Lung (tissue), 12 donors: ENCODE data around the gene MYOZ3. TPM values are rescaled to one million over a fixed set of nuclear protein-coding genes. Genes with fewer than 3 reads are reported as not detected.

Experiments
- ATAC-seq: fragments of 200-7000 bp; cut with Tn5 transposase; one replicate; pipeline ENCODE4 v1.9.1; 2020; ENCODE audit warnings: moderate number of reproducible peaks; ENCODE audit not compliant: insufficient read depth, low FRiP score
- DNase-seq, 3 donors: peaks; one replicate each; pipeline ENCODE4 v3.0.0-alpha.2; 2013 to 2017
- H3K27ac ChIP-seq, 2 donors: one replicate each; pipeline ENCODE4 v1.5.1; 2013; ENCODE audit warnings: mild to moderate bottlenecking in 2 of 2, moderate library complexity in 2 of 2, control low read depth in 1 of 2, inconsistent platforms in 1 of 2, low read depth in 1 of 2, low read length in 1 of 2
- H3K27me3 ChIP-seq, 3 donors: one replicate each; pipeline ENCODE4 v1.5.1; 2013; ENCODE audit warnings: low read length in 2 of 3; ENCODE audit not compliant: control insufficient read depth in 3 of 3, insufficient read depth in 3 of 3
- H3K36me3 ChIP-seq, 4 donors: one replicate each; pipeline ENCODE4 v1.5.1; 2013; ENCODE audit warnings: low read length in 4 of 4, mild to moderate bottlenecking in 1 of 4, moderate library complexity in 1 of 4; ENCODE audit not compliant: control insufficient read depth in 4 of 4, insufficient read depth in 4 of 4
- H3K4me1 ChIP-seq, 5 donors: one replicate each; pipeline ENCODE4 v1.5.1; 2013; ENCODE audit warnings: low read length in 5 of 5, mild to moderate bottlenecking in 2 of 5, moderate library complexity in 1 of 5; ENCODE audit not compliant: control insufficient read depth in 5 of 5, insufficient read depth in 5 of 5
- H3K4me3 ChIP-seq: one replicate; pipeline ENCODE4 v1.5.1; 2013; ENCODE audit warnings: mild to moderate bottlenecking, control low read depth, moderate library complexity
- H3K9ac ChIP-seq, 2 donors: one replicate each; pipeline ENCODE4 v1.5.1; 2013; ENCODE audit warnings: low read length in 2 of 2, control low read depth in 1 of 2; ENCODE audit not compliant: insufficient read depth in 1 of 2
- H3K9me3 ChIP-seq, 4 donors: one replicate each; pipeline ENCODE4 v1.5.1; 2013; ENCODE audit warnings: low read length in 3 of 4, mild to moderate bottlenecking in 1 of 4, moderate library complexity in 1 of 4; ENCODE audit not compliant: control insufficient read depth in 4 of 4, insufficient read depth in 3 of 4
- CTCF ChIP-seq: IDR thresholded peaks from 2 replicates; pipeline ENCODE4 v1.5.1; 2012; ENCODE audit warnings: mild to moderate bottlenecking; ENCODE audit errors: control extremely low read depth, extremely low read depth
- WGBS, 2 donors: extraction: QIAGEN DNeasy Blood & Tissue Kit; methylation state at CpG; one replicate each; pipeline ENCODE4 v1.1.7; 2013; 5-methylcytosine and 5-hydroxymethylcytosine counted together
- polyA plus RNA-seq, 2 donors: library from polyadenylated mRNA; stranded (reverse); fragments of 200-250 nt; gene quantifications; one replicate each; pipeline ENCODE4 v1.2.1, GENCODE V29; 2013
- total RNA-seq, 2 donors: library from RNA; depleted of rRNA in 1 of 2; stranded (reverse); fragments of >200 nt in 1 of 2; gene quantifications; one replicate each; pipeline ENCODE4 v1.2.1, GENCODE V29; 2014 to 2021
- donor health status: control.
- donor health status: control.
- donor health status: Bipolar disorder and iron deficiency.
- donor health status: healthy.
- donor health status: DM: yes; HTN: yes; CAD: no.

Gene MYOZ3
- total and polyA plus RNA-seq, 4 donors = 0.39 to 2.4 (median 0.48) TPM

- peak in 2 of 3 donors; percentile 37 to 43 for DNase-seq
- Histone ChIP-seq H3K4me1 (peaks cover 0 to 26% (median 10%) of the 10 kb centered on the region in 5 donors), H3K9me3 (no peaks in the 10 kb centered on the region), H3K36me3 (peaks cover 0 to 3% (median 0%) of the 10 kb centered on the region in 4 donors), H3K4me3 (no peak overlapping the region), H3K9ac (peak overlapping the region; percentile 49 to 79), H3K27ac (no peak overlapping the region), H3K27me3 (peaks cover 0 to 10% (median 0%) of the 10 kb centered on the region in 3 donors)
- no peak for TF ChIP-seq CTCF
- no peak for ATAC-seq
- WGBS, 2 donors = 2% methylated on average over 36 to 51 of the region's 51 CpGs
Observed at GRCh38 chr5:150671509-150672236, 10.6 kb downstream of the MYOZ3 start.

- H3K9me3 ChIP-seq = no peaks in the 10 kb centered on the region
- DNase-seq (peak; percentile 69 to 78 (median 75)), ATAC-seq (peak; percentile 25)
- peaks cover 0 to 26% (median 10%) of the 10 kb centered on the region in 5 donors for H3K4me1 ChIP-seq
- H3K9ac ChIP-seq = peak overlapping the region; percentile 49 to 79
- H3K4me3 ChIP-seq = peak overlapping the region; percentile 18
- no peak for TF ChIP-seq CTCF
- H3K27me3 ChIP-seq = peaks cover 0 to 10% (median 0%) of the 10 kb centered on the region in 3 donors
- peaks cover 0 to 6% (median 1%) of the 10 kb centered on the region in 4 donors for H3K36me3 ChIP-seq
- 1 to 2% methylated on average over 35 to 38 of the region's 38 CpGs for WGBS, 2 donors
- no peak overlapping the region for H3K27ac ChIP-seq
Observed at GRCh38 chr5:150672237-150672883, 11.3 kb downstream of the MYOZ3 start.

- no peak overlapping the region for H3K27ac ChIP-seq
- DNase-seq (no peak), ATAC-seq (peak; percentile 10)
- peaks cover 0 to 6% (median 2%) of the 10 kb centered on the region in 4 donors for H3K36me3 ChIP-seq
- peaks cover 0 to 10% (median 0%) of the 10 kb centered on the region in 3 donors for H3K27me3 ChIP-seq
- WGBS, 2 donors = 69 to 76% methylated on average over 7 of the region's 7 CpGs
- no peak for TF ChIP-seq CTCF
- peak overlapping the region; percentile 36 to 49 for H3K9ac ChIP-seq
- no peaks in the 10 kb centered on the region for H3K9me3 ChIP-seq
- H3K4me1 ChIP-seq = peaks cover 0 to 26% (median 10%) of the 10 kb centered on the region in 5 donors
- H3K4me3 ChIP-seq = no peak overlapping the region
Observed at GRCh38 chr5:150672884-150673275, 11.8 kb downstream of the MYOZ3 start.
